GM19099 (cell line): Measurements from ENCODE around the gene ATOH7.

ENCODE experiments used
- POLR2A ChIP-seq: IDR thresholded peaks from 3 replicates; pipeline ENCODE4 v1.6.1; 2011; ENCODE audit warnings: low read depth; ENCODE audit not compliant: insufficient read length; ENCODE audit errors: extremely low read depth

ATOH7 gene

DNA sequence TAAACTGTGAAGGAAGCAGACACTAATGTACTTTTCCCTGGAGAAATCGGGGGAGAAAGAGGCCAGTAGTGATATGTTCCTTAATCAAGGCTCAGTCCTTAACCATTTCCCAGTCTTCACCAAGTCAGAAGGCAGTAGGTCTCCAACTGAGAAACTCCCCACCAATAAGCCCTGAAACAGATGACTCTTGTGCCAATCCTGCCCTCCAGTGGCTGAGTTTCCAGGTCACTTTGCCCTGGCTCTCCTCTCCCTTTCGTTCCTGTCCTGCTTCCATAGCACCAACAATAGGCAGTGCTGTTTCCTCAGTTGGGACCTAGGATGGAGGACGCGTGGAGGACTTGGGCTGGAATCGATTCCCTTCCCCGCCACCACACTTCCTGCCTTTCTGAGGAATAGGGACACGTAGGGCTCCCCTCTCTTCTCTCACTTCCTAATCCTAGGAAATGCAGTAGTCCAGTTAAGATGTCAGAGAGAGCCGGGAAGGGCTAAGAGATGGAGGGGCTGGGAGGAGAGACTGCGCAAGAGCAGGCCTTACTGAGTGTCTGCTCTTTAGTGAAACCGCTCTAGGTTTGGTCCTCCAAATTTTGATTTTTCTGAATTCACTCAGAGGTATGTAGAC is 23.4 kb downstream of the ATOH7 start:
- no peak for TF ChIP-seq POLR2A

DNA sequence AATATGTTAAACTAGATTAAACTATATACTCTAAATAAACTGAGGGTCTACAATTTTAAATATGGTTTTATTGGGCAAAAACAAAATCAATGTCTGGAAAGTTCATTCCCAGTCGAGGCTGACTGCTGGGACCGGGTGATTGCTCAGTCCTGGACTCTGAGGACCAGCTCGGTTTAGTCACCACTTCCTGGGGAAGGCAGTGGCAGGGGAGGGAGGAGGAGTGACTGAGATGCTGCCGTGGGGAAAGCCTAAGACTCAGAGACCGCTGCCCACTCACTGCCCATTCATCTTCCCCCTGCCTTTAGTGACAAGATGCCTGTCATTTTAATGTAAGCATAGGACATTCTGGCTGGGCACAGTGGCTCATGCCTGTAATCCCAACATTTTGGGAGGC is 29.0 kb downstream of the ATOH7 start:
- TF ChIP-seq POLR2A = no peak

DNA sequence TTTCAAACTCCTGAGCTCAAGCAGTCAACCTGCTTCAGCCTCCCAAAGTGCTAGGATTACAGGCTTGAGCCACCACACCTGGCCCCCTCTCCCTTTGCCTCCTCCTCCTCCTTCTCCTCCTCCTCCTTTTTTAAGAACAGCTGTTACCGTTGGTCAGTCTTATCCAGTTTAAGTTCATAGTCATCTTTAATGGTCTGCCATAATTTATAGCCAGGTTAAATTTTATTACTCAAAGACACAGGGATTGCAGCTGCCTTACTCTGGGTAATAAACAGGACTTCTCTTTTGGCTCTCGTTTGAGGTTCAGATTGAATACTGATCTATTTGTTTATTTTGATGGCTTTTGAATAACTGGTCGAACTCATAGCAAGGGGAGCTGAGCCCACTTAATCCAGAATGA is 35.2 kb downstream of the ATOH7 start:
- no peak for TF ChIP-seq POLR2A

DNA sequence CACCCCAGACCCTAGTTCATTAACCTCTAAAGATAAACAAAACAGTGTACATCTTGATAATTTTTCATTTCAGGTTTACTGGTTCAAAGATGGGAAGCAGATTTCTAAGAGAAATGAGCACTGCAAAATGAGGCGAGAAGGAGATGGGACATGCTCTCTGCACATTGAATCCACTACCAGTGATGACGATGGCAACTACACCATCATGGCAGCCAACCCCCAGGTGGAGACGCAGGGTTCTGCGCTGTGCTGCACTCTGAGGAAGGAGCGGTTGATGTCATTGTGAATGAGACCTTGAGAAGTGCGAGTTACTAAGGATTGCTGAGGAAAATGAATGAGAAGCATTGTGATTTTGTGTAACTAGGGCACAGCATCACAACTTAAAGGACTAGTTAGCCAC is 37.6 kb downstream of the ATOH7 start:
- TF ChIP-seq POLR2A = no peak

DNA sequence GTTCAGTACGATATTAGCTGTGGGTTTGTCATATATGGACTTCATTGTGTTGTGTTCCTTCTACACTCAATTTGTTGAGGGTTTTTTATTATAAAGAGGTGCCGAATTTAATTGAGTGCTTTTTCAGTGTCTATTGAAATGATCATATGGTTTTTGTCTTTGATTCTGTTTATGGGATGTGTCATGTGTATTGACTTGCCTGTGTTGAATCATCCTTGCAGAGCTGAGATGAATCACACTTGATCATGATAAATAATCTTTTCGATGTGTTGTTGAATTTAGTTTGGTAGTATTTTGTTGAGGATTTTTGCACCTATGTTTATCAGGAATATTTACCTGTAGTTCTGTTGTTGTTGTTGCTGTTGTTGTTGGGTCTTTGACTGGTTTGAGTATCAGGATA is 39.8 kb downstream of the ATOH7 start:
- no peak for TF ChIP-seq POLR2A

DNA sequence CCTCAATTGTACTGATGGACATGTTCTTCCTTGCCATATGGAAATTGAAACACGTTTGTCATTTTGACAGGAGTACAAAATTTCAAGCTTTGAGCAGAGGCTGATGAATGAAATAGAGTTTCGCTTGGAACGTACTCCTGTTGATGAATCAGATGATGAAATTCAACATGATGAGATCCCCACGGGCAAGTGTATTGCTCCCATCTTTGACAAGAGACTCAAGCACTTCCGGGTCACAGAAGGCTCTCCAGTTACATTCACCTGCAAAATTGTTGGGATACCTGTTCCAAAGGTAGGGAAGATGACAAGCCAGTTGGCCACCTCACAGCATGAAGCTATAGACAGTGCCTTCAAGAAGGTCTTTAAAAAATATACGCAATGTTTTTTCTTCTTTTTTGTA is 43.1 kb downstream of the ATOH7 start:
- no peak for TF ChIP-seq POLR2A

DNA sequence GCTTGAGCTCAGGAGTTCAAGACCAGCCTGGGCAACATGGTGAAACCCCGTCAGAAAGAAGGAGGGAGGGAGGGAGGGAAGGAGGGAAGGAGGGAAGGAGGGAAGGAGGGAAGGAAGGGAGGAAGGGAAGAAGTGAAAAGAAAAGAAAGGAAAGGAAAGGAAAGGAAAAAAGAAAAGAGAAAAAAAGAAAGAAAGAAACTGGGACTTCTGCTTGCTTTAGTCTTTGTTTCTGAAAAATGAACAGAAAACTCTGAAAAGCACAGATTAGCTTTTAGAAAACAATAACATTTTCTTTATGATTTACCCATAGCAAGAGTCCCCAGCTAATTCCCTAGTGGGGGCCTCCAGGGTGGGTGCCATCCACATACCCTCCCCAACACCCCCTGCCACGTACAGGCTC is 46.8 kb downstream of the ATOH7 start:
- no peak for TF ChIP-seq POLR2A

DNA sequence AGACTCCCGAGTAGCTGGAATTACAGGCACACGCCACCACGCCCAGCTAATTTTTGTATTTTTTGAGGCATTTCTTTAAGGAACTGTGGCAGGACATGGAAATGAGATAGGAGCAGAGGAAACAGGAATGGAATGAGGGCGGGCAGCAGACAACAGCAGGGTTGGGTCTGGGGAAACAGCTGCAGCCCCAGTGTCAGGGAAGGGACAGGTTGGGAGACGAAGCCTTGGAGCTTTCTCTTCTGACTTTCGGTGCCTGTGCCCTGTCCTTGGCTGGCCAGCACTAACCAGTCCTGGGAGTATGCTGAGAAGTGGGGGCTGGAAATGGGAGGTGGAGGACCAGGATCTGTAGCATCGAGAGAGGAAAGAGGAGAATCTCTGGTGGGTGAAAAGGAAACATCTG is 47.4 kb downstream of the ATOH7 start:
- no peak for TF ChIP-seq POLR2A
